ENCODE data around the gene NAMPT. TPM values are rescaled to one million over a fixed set of nuclear protein-coding genes. Genes with fewer than 3 reads are reported as not detected.
A peak's percentile ranks its signal among the peaks of the same experiment; 100 is the strongest.

The NAMPT gene
- total RNA-seq, 1 experiment from 2014 or later = 392 TPM

- BruUV-seq (replicated peaks) = no TSS peak
- Mint-ChIP-seq H3K27ac (ENCODE audit: low read depth, unreplicated experiment) (no peak overlapping the region), H3K27me3 (ENCODE audit: insufficient read depth, unreplicated experiment) (no peaks in the 10 kb centered on the region), H3K4me1 (ENCODE audit: insufficient read depth, unreplicated experiment) (peaks cover 6% of the 10 kb centered on the region), H3K4me3 (ENCODE audit: unreplicated experiment) (no peak overlapping the region), H3K9me3 (ENCODE audit: unreplicated experiment) (no peaks in the 10 kb centered on the region), H3K36me3 (ENCODE audit: insufficient read depth, unreplicated experiment) (peaks cover 95% of the 10 kb centered on the region)
- POLR2A ChIA-PET = interaction anchor here (0.7 to 3.7 kb wide), 5 partner anchors 12 to 205 kb away, joined by 3 to 16 read pairs (median 3); no protein-coding TSS in a partner anchor
- TF ChIP-seq, protein P1, sequence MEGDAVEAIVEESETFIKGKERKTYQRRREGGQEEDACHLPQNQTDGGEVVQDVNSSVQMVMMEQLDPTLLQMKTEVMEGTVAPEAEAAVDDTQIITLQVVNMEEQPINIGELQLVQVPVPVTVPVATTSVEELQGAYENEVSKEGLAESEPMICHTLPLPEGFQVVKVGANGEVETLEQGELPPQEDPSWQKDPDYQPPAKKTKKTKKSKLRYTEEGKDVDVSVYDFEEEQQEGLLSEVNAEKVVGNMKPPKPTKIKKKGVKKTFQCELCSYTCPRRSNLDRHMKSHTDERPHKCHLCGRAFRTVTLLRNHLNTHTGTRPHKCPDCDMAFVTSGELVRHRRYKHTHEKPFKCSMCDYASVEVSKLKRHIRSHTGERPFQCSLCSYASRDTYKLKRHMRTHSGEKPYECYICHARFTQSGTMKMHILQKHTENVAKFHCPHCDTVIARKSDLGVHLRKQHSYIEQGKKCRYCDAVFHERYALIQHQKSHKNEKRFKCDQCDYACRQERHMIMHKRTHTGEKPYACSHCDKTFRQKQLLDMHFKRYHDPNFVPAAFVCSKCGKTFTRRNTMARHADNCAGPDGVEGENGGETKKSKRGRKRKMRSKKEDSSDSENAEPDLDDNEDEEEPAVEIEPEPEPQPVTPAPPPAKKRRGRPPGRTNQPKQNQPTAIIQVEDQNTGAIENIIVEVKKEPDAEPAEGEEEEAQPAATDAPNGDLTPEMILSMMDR (IDR thresholded peaks at IDR 0.05; ENCODE audit: unreplicated experiment) = no peak
- CTCF ChIA-PET = interaction anchor here (0.6 to 1.4 kb wide), 5 partner anchors 11 to 204 kb away, joined by 4 to 7 read pairs (median 4); no protein-coding TSS in a partner anchor
- intact Hi-C loops (cut with micrococcal nuclease) = no loop called here
- no peak for DNase-seq (ENCODE audit: unreplicated experiment)
Observed at GRCh38 chr7:106257752-106258151, 27.0 kb downstream of the NAMPT start.

DNA sequence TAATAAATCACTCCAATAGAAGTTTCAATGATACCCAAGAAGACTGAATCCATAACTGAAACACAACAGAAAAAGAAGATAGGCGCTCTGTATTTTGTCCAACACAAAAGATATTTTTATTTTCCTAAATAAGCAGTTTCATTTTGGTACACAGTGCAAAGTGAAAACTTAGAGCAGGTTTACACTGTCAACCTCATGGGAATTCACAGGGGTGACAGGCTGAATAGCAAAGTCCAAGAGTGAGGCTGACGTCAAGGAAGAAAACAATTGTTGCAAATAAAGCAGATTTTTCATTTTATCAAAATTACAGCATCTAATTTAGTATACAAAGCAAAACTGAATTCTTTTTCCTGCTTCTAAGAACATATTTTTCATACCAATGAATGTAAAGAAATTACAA, 28.6 kb downstream of the NAMPT start:
- Mint-ChIP-seq H3K4me1 (ENCODE audit: insufficient read depth, unreplicated experiment) (no peaks in the 10 kb centered on the region), H3K27ac (ENCODE audit: low read depth, unreplicated experiment) (peak overlapping the region; percentile 9), H3K9me3 (ENCODE audit: unreplicated experiment) (no peaks in the 10 kb centered on the region), H3K36me3 (ENCODE audit: insufficient read depth, unreplicated experiment) (peaks cover 100% of the 10 kb centered on the region), H3K27me3 (ENCODE audit: insufficient read depth, unreplicated experiment) (no peaks in the 10 kb centered on the region), H3K4me3 (ENCODE audit: unreplicated experiment) (no peak overlapping the region)
- POLR2A ChIA-PET = interaction anchor here (0.6 kb wide), 1 partner anchor 89 kb away, joined by 3 read pairs; no protein-coding TSS in a partner anchor
- intact Hi-C loops (cut with micrococcal nuclease) = no loop called here
- no TSS peak for BruUV-seq (replicated peaks)
- DNase-seq (ENCODE audit: unreplicated experiment) = no peak
- TF ChIP-seq, protein P1 (IDR thresholded peaks at IDR 0.05; ENCODE audit: unreplicated experiment) = no peak
- CTCF ChIA-PET = interaction anchor here (0.9 kb wide), 1 partner anchor 14 kb away, joined by 3 read pairs; no protein-coding TSS in a partner anchor

GRCh38 chr7:106255246-106255645, 29.5 kb downstream of the NAMPT start:
- Mint-ChIP-seq H3K36me3 (ENCODE audit: insufficient read depth, unreplicated experiment) (peaks cover 98% of the 10 kb centered on the region), H3K4me3 (ENCODE audit: unreplicated experiment) (no peak overlapping the region), H3K27me3 (ENCODE audit: insufficient read depth, unreplicated experiment) (no peaks in the 10 kb centered on the region), H3K27ac (ENCODE audit: low read depth, unreplicated experiment) (no peak overlapping the region), H3K4me1 (ENCODE audit: insufficient read depth, unreplicated experiment) (no peaks in the 10 kb centered on the region), H3K9me3 (ENCODE audit: unreplicated experiment) (no peaks in the 10 kb centered on the region)
- ChIA-PET POLR2A (no interaction called here), CTCF (no interaction called here)
- DNase-seq (ENCODE audit: unreplicated experiment) = no peak
- intact Hi-C loops (cut with micrococcal nuclease) = no loop called here
- BruUV-seq (replicated peaks) = no TSS peak
- TF ChIP-seq, protein P1 (IDR thresholded peaks at IDR 0.05; ENCODE audit: unreplicated experiment) = no peak

GRCh38 chr7:106254525-106255116, 30.2 kb downstream of the NAMPT start:
- Mint-ChIP-seq H3K36me3 (ENCODE audit: insufficient read depth, unreplicated experiment) (peaks cover 93% of the 10 kb centered on the region), H3K9me3 (ENCODE audit: unreplicated experiment) (no peaks in the 10 kb centered on the region), H3K27ac (ENCODE audit: low read depth, unreplicated experiment) (no peak overlapping the region), H3K4me1 (ENCODE audit: insufficient read depth, unreplicated experiment) (no peaks in the 10 kb centered on the region), H3K27me3 (ENCODE audit: insufficient read depth, unreplicated experiment) (no peaks in the 10 kb centered on the region), H3K4me3 (ENCODE audit: unreplicated experiment) (no peak overlapping the region)
- no TSS peak for BruUV-seq (replicated peaks)
- DNase-seq (ENCODE audit: unreplicated experiment) = no peak
- intact Hi-C loops (cut with micrococcal nuclease) = loop anchor here (5.0 kb wide), 1 partner anchor 77 kb away; no protein-coding TSS in a partner anchor
- TF ChIP-seq, protein P1 (IDR thresholded peaks at IDR 0.05; ENCODE audit: unreplicated experiment) = no peak
- ChIA-PET CTCF (interaction anchor here (0.6 kb wide), 1 partner anchor 77 kb away, joined by 3 read pairs; no protein-coding TSS in a partner anchor), POLR2A (interaction anchor here (1.2 kb wide), 1 partner anchor 27 kb away, joined by 3 read pairs; no protein-coding TSS in a partner anchor)

Measured in MCF 10A (cell line).